Upper lobe of left lung (tissue), 6 donors: Measurements from ENCODE around the gene JOSD1. TPM values are rescaled to one million over a fixed set of nuclear protein-coding genes. Genes with fewer than 3 reads are reported as not detected.

Source experiments
- ATAC-seq, 2 donors: fragments of 200-7000 bp; cut with Tn5 transposase; one replicate each; pipeline ENCODE4 v1.9.1; 2022; ENCODE audit warnings: mild to moderate bottlenecking in 2 of 2, moderate library complexity in 2 of 2; ENCODE audit not compliant: low FRiP score in 2 of 2
- DNase-seq, 2 donors: peaks; one replicate each; pipeline ENCODE4 v3.0.0-alpha.2; 2019 to 2020
- H3K27ac ChIP-seq, 4 donors: fragments of 200-600 bp; sonication (generic); one replicate each; pipeline ENCODE4 v1.5.1; 2016 to 2019
- H3K27me3 ChIP-seq, 4 donors: fragments of 200-600 bp; sonication (generic); one replicate each; pipeline ENCODE4 v1.5.1; 2017 to 2019
- H3K36me3 ChIP-seq, 4 donors: fragments of 200-600 bp; sonication (generic); one replicate each; pipeline ENCODE4 v1.5.1; 2016 to 2019
- H3K4me1 ChIP-seq, 4 donors: fragments of 200-600 bp; sonication (generic); one replicate each; pipeline ENCODE4 v1.5.1; 2018 to 2019
- H3K4me3 ChIP-seq, 4 donors: fragments of 200-600 bp; sonication (generic); one replicate each; pipeline ENCODE4 v1.5.1; 2017 to 2019; ENCODE audit warnings: mild to moderate bottlenecking in 2 of 4, moderate library complexity in 1 of 4
- H3K9me3 ChIP-seq, 4 donors: fragments of 200-600 bp; sonication (generic); one replicate each; pipeline ENCODE4 v1.5.1; 2018 to 2019
- EP300 ChIP-seq, 4 donors: sonication (generic); formaldehyde crosslinking; IDR thresholded peaks; one replicate each; pipeline ENCODE4 v1.5.1; 2017; ENCODE audit warnings: antibody characterized with exemption in 4 of 4, control low read depth in 2 of 4
- POLR2A ChIP-seq, 4 donors: fragments of 450-650 bp; IDR thresholded peaks; one replicate each; pipeline ENCODE4 v1.5.1; 2016 to 2017; ENCODE audit warnings: antibody characterized with exemption in 4 of 4, mild to moderate bottlenecking in 2 of 4
- POLR2AphosphoS5 ChIP-seq, 2 donors: sonication (generic); formaldehyde crosslinking; IDR thresholded peaks; one replicate each; pipeline ENCODE4 v1.5.1; 2017; ENCODE audit warnings: antibody characterized with exemption in 2 of 2
- WGBS, 2 donors: methylation state at CpG; one replicate each; pipeline ENCODE4 v1.1.5; 2017 to 2018; 5-methylcytosine and 5-hydroxymethylcytosine counted together
- total RNA-seq, 6 donors: library from RNA; depleted of rRNA in 4 of 6; stranded (reverse); fragments of >200 nt in 4 of 6; gene quantifications; one replicate each; pipeline versions ENCODE4 v1.1.0 to v1.2.1, GENCODE V29; 2016 to 2021
- TF ChIP-seq, protein P1 (sequence below), 6 experiments: fragments of 450-650 bp in 4 of 6; fragments of 200-600 bp in 2 of 6; sonication (generic) in 2 of 6; IDR thresholded peaks; one replicate each; pipeline ENCODE4 v1.5.1; 2016 to 2019; ENCODE audit warnings: antibody characterized with exemption in 6 of 6
- donor health status: DM: no; HTN: no; CAD: no; lungs with moderate emphysema.
- donor health status: DM: no; HTN: yes; CAD: no; lungs with severe emphysema.

JOSD1 gene
- total RNA-seq, 6 donors from 2014 or later = 47.1 to 84.8 (median 67.3) TPM

- TF ChIP-seq, protein P1, sequence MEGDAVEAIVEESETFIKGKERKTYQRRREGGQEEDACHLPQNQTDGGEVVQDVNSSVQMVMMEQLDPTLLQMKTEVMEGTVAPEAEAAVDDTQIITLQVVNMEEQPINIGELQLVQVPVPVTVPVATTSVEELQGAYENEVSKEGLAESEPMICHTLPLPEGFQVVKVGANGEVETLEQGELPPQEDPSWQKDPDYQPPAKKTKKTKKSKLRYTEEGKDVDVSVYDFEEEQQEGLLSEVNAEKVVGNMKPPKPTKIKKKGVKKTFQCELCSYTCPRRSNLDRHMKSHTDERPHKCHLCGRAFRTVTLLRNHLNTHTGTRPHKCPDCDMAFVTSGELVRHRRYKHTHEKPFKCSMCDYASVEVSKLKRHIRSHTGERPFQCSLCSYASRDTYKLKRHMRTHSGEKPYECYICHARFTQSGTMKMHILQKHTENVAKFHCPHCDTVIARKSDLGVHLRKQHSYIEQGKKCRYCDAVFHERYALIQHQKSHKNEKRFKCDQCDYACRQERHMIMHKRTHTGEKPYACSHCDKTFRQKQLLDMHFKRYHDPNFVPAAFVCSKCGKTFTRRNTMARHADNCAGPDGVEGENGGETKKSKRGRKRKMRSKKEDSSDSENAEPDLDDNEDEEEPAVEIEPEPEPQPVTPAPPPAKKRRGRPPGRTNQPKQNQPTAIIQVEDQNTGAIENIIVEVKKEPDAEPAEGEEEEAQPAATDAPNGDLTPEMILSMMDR (IDR thresholded peaks at IDR 0.05) = no peak
- TF ChIP-seq POLR2AphosphoS5 (IDR thresholded peaks at IDR 0.05) (no peak), POLR2A (IDR thresholded peaks at IDR 0.05) (no peak), EP300 (IDR thresholded peaks at IDR 0.05) (no peak)
- no peaks in the 10 kb centered on the region for H3K9me3 ChIP-seq
- no peak overlapping the region for H3K4me3 ChIP-seq
- peaks cover 15 to 31% (median 22%) of the 10 kb centered on the region in 4 donors for H3K4me1 ChIP-seq
- H3K27me3 ChIP-seq = no peaks in the 10 kb centered on the region
- peak; percentile 12 to 15 for ATAC-seq
- WGBS, 2 donors = 66 to 67% methylated on average over 1 to 7 of the region's 8 CpGs
- peak overlapping the region; percentile 6 to 65 (median 56) for H3K27ac ChIP-seq
- peaks cover 26 to 100% (median 79%) of the 10 kb centered on the region in 4 donors for H3K36me3 ChIP-seq
- peak in 1 of 2 donors; percentile 57 for DNase-seq
Observed at GRCh38 chr22:38733724-38734381, 33.1 kb upstream of the JOSD1 start.

- DNase-seq = peak in 1 of 2 donors; percentile 44
- peaks cover 26 to 100% (median 79%) of the 10 kb centered on the region in 4 donors for H3K36me3 ChIP-seq
Observed at GRCh38 chr22:38733329-38733723, 32.6 kb upstream of the JOSD1 start.

GRCh38 chr22:38732251-38732815 lies 31.6 kb upstream of the JOSD1 start:
- Histone ChIP-seq H3K9me3 (no peaks in the 10 kb centered on the region), H3K36me3 (peaks cover 26 to 100% (median 79%) of the 10 kb centered on the region in 4 donors), H3K27ac (peak overlapping the region in 3 of 4 donors; percentile 15 to 65 (median 50)), H3K4me3 (no peak overlapping the region), H3K27me3 (no peaks in the 10 kb centered on the region), H3K4me1 (peaks cover 15 to 31% (median 22%) of the 10 kb centered on the region in 4 donors)
- TF ChIP-seq POLR2AphosphoS5 (IDR thresholded peaks at IDR 0.05) (no peak), POLR2A (IDR thresholded peaks at IDR 0.05) (no peak), EP300 (IDR thresholded peaks at IDR 0.05) (no peak)
- TF ChIP-seq, protein P1 (IDR thresholded peaks at IDR 0.05) = no peak
- no peak for ATAC-seq
- peak in 1 of 2 donors; percentile 49 for DNase-seq
- WGBS, 2 donors = 78 to 87% methylated on average over 10 to 13 of the region's 13 CpGs

More at GRCh38 chr22:38733329-38733723, 32.6 kb upstream of the JOSD1 start:
- Histone ChIP-seq H3K4me3 (no peak overlapping the region), H3K27me3 (no peaks in the 10 kb centered on the region), H3K4me1 (peaks cover 15 to 31% (median 22%) of the 10 kb centered on the region in 4 donors), H3K27ac (peak overlapping the region; percentile 6 to 65 (median 56)), H3K9me3 (no peaks in the 10 kb centered on the region)
- peak; percentile 51 for ATAC-seq
- TF ChIP-seq, protein P1 (IDR thresholded peaks at IDR 0.05) = peak; percentile 62 to 77 (median 73)
- no peak for TF ChIP-seq POLR2AphosphoS5 (IDR thresholded peaks at IDR 0.05)
- 22 to 29% methylated on average over 4 of the region's 4 CpGs for WGBS, 2 donors

- DNase-seq (no peak), ATAC-seq (no peak)
- Histone ChIP-seq H3K36me3 (peaks cover 31 to 100% (median 79%) of the 10 kb centered on the region in 4 donors), H3K4me3 (no peak overlapping the region), H3K9me3 (no peaks in the 10 kb centered on the region), H3K27ac (peak overlapping the region in 2 of 4 donors; percentile 15 to 50), H3K4me1 (peaks cover 15 to 31% (median 22%) of the 10 kb centered on the region in 4 donors), H3K27me3 (no peaks in the 10 kb centered on the region)
- WGBS, 2 donors = 91 to 100% methylated on average over 4 to 6 of the region's 6 CpGs
- peak in 1 of 4 donors; percentile 4 for TF ChIP-seq POLR2A (IDR thresholded peaks at IDR 0.05)
- TF ChIP-seq, protein P1 (IDR thresholded peaks at IDR 0.05) = no peak
- TF ChIP-seq POLR2AphosphoS5 (IDR thresholded peaks at IDR 0.05) = no peak
- no peak for TF ChIP-seq EP300 (IDR thresholded peaks at IDR 0.05)
Observed at GRCh38 chr22:38731703-38732161, 31.0 kb upstream of the JOSD1 start.
